ENCODE data around the gene GSTA3.
"Not testable (repeated sequence)": the region's sequence is repeated elsewhere in the genome, so short reads cannot be mapped to it uniquely, and the experiment has no call there.

DNA sequence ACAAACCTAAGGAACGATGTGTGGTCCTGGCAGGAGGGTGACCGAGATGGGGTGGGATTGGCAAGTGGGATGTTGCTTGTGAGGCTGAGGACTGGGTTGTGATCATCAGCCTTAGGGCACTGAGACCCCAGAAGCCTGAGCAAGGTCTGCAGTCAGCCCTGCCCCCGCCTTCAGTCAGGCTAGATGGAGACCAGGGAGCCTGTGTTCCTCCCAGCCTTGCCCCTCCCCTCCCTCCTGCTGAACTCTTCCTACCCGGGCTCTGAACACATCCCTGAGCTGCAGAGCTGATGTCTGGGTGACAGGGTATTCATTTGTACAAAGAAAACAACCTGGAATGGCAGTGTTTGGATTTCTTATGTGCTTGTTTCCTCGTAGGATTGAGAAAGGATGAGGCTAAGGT, 40.6 kb downstream of the GSTA3 start:
- not testable (repeated sequence) for TF ChIP-seq CTCF (conservative IDR thresholded peaks at IDR 0.05; ENCODE audit: low read depth, low read length); CEBPB (IDR thresholded peaks at IDR 0.05; ENCODE audit: low read depth, low read length); RAD21 (IDR thresholded peaks at IDR 0.05; ENCODE audit: low read length); ELK1 (IDR thresholded peaks at IDR 0.05; ENCODE audit: borderline replicate concordance, low read depth, low read length); MXI1 (IDR thresholded peaks at IDR 0.05; ENCODE audit: borderline replicate concordance, low read depth, low read length); POLR2A (IDR thresholded peaks at IDR 0.05; ENCODE audit: low read depth, low read length); MAZ (IDR thresholded peaks at IDR 0.05; ENCODE audit: borderline replicate concordance, low read depth, low read length); SMC3 (IDR thresholded peaks at IDR 0.05; ENCODE audit: low read depth, low read length); RFX5 (IDR thresholded peaks at IDR 0.05; ENCODE audit: low read depth, low read length); RCOR1 (IDR thresholded peaks at IDR 0.05; ENCODE audit: insufficient replicate concordance, low read length)

Data from IMR-90 (cell line).